ENCODE data around the gene SCYL2. TPM values are rescaled to one million over a fixed set of nuclear protein-coding genes. Genes with fewer than 3 reads are reported as not detected.
A peak's percentile ranks its signal among the peaks of the same experiment; 100 is the strongest.
"Not testable (repeated sequence)": the region's sequence is repeated elsewhere in the genome, so short reads cannot be mapped to it uniquely, and the experiment has no call there.

Gene SCYL2
- total RNA-seq, 2 donors from 2014 or later, result 13.8 to 23.1 TPM

GRCh38 chr12:100263131-100263530 lies 3.8 kb upstream of the SCYL2 start:
- H3K27ac ChIP-seq, result no peak overlapping the region
- H3K4me1 ChIP-seq, result peaks cover 3% of the 10 kb centered on the region
- no peaks in the 10 kb centered on the region for H3K36me3 ChIP-seq (replicated peaks in 1 of 2; ENCODE audit: insufficient read depth in 1 of 2, low read depth in 2 of 2)
- no peak for TF ChIP-seq CTCF (IDR thresholded peaks at IDR 0.05)
- TF ChIP-seq POLR2A (IDR thresholded peaks at IDR 0.05), result no peak
- H3K4me3 ChIP-seq, result no peak overlapping the region
- no peaks in the 10 kb centered on the region for H3K27me3 ChIP-seq
- H3K9me3 ChIP-seq, result no peaks in the 10 kb centered on the region
- DNase-seq, result no peak
- ATAC-seq, result no peak
- intact Hi-C loops (cut with DNase I), result no loop called here
- WGBS, 2 donors, result 79 to 85% methylated on average over 5 of the region's 5 CpGs

- WGBS, 2 donors, result 95 to 97% methylated on average over 5 of the region's 5 CpGs
- DNase-seq; ATAC-seq; H3K27ac ChIP-seq; intact Hi-C loops (cut with DNase I); H3K4me3 ChIP-seq; H3K9me3 ChIP-seq; H3K27me3 ChIP-seq; H3K36me3 ChIP-seq (replicated peaks in 1 of 2; ENCODE audit: insufficient read depth in 1 of 2, low read depth in 2 of 2): not testable (repeated sequence)
- peaks cover 23% of the 10 kb centered on the region for H3K4me1 ChIP-seq
These were observed 1.9 kb upstream of the SCYL2 start for GRCh38 chr12:100265107-100265506.

GRCh38 chr12:100265732-100266584 lies 1.0 kb upstream of the SCYL2 start:
- WGBS, 2 donors, result 53 to 58% methylated on average over 11 of the region's 11 CpGs
- Histone ChIP-seq H3K4me1 (peaks cover 25% of the 10 kb centered on the region), H3K27ac (peak overlapping the region in 3 of 4 donors; percentile 95 to 98 (median 96)), H3K36me3 (replicated peaks in 1 of 2; ENCODE audit: insufficient read depth in 1 of 2, low read depth in 2 of 2) (no peaks in the 10 kb centered on the region), H3K4me3 (peak overlapping the region in 1 of 2 donors; percentile 86), H3K27me3 (no peaks in the 10 kb centered on the region), H3K9me3 (no peaks in the 10 kb centered on the region)
- ATAC-seq (no peak), DNase-seq (no peak)
- intact Hi-C loops (cut with DNase I), result no loop called here
- TF ChIP-seq CTCF (IDR thresholded peaks at IDR 0.05) (no peak), POLR2A (IDR thresholded peaks at IDR 0.05) (no peak)

GRCh38 chr12:100266585-100266834 lies 467 bp upstream of the SCYL2 start:
- peak overlapping the region; percentile 19 to 98 (median 96) for H3K27ac ChIP-seq
- TF ChIP-seq POLR2A (IDR thresholded peaks at IDR 0.05) (no peak), CTCF (IDR thresholded peaks at IDR 0.05) (no peak)
- no peaks in the 10 kb centered on the region for H3K27me3 ChIP-seq
- no peaks in the 10 kb centered on the region for H3K36me3 ChIP-seq (replicated peaks in 1 of 2; ENCODE audit: insufficient read depth in 1 of 2, low read depth in 2 of 2)
- WGBS, 2 donors, result 0 to 1% methylated on average over 5 to 6 of the region's 6 CpGs
- H3K4me3 ChIP-seq, result peak overlapping the region in 1 of 2 donors; percentile 86
- ATAC-seq (peak; percentile 79), DNase-seq (peak in 2 of 4 donors; percentile 94 to 98)
- intact Hi-C loops (cut with DNase I), result no loop called here
- H3K4me1 ChIP-seq, result peaks cover 25% of the 10 kb centered on the region
- no peaks in the 10 kb centered on the region for H3K9me3 ChIP-seq

- peak in 1 of 4 donors; percentile 41 for DNase-seq
- H3K4me3 ChIP-seq, result peak overlapping the region; percentile 78 to 86
- WGBS, 2 donors, result 0 to 2% methylated on average over 14 to 33 of the region's 33 CpGs
- peak; percentile 3 for ATAC-seq
- no peaks in the 10 kb centered on the region for H3K27me3 ChIP-seq
- TF ChIP-seq POLR2A (IDR thresholded peaks at IDR 0.05) (no peak), CTCF (IDR thresholded peaks at IDR 0.05) (no peak)
- H3K4me1 ChIP-seq, result peaks cover 32% of the 10 kb centered on the region
- intact Hi-C loops (cut with DNase I), result no loop called here
- H3K36me3 ChIP-seq (replicated peaks in 1 of 2; ENCODE audit: insufficient read depth in 1 of 2, low read depth in 2 of 2), result no peaks in the 10 kb centered on the region
- no peaks in the 10 kb centered on the region for H3K9me3 ChIP-seq
- peak overlapping the region; percentile 84 to 98 (median 96) for H3K27ac ChIP-seq
These were observed 765 bp downstream of the SCYL2 start for GRCh38 chr12:100267603-100268281.

Measured in body of pancreas (tissue), 4 donors.